GM21786 (cell line): ENCODE data around the gene OGG1.
A peak's percentile ranks its signal among the peaks of the same experiment; 100 is the strongest.

Experiments
- ATAC-seq: cut with Tn5 transposase; IDR thresholded peaks from one replicate; pipeline ENCODE4 v1.9.1; 2021; ENCODE audit not compliant: unreplicated experiment

OGG1 gene

DNA sequence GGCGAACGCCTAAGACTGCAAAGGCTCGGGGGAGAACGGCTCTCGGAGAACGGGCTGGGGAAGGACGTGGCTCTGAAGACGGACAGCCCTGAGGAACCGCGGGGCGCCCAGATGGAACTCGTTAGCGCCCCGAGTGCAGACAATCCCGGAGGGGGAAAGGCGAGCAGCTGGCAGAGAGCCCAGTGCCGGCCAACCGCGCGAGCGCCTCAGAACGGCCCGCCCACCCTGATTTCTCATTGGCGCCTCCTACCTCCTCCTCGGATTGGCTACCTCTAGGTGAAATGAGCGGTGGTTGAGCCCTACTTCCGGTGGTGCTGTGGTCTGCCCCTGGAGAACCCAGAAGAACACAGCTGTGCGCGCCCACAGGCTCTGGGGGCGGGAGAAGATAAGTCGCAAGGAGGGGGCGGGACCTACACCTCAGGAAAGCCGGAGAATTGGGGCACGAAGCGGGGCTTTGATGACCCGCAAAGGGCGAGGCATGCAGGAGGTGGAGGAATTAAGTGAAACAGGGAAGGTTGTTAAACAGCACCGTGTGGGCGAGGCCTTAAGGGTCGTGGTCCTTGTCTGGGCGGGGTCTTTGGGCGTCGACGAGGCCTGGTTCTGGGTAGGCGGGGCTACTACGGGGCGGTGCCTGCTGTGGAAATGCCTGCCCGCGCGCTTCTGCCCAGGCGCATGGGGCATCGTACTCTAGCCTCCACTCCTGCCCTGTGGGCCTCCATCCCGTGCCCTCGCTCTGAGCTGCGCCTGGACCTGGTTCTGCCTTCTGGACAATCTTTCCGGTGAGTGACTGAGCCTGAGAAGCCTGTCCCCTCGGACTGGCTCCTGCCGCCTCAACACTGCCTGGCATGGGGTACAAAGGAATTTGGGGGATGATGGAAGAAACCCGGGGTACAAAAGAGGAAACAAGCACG, at the start of gene OGG1:
OGG1 (plus strand) TSS at position 308 of the 911 bp plus-strand sequence; CDS start at position 643, 335 bp downstream.
- peak; percentile 88 for ATAC-seq

DNA sequence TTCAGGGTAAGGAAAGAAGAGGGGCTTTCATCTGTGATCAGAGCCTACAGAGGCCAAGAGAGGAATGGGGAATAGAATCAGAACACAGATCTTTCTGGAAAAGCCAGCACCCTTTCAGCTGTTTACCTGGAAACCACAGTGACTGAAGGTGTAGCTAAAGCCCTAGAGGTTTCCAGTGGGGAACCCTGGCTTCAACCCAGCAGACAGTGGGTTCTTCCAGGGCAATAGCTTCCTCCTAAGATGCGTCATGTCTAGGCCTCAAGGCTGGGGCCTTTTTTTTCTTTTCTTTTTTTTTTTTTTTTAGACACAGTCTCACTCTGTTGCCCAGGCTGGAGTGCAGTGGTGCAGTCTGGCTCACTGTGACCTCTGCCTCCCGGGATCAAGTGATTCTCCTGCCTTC, 49.2 kb upstream of the OGG1 start:
- no peak for ATAC-seq

- no peak for ATAC-seq
Observed at GRCh38 chr3:9701006-9701405, 48.7 kb upstream of the OGG1 start.

DNA sequence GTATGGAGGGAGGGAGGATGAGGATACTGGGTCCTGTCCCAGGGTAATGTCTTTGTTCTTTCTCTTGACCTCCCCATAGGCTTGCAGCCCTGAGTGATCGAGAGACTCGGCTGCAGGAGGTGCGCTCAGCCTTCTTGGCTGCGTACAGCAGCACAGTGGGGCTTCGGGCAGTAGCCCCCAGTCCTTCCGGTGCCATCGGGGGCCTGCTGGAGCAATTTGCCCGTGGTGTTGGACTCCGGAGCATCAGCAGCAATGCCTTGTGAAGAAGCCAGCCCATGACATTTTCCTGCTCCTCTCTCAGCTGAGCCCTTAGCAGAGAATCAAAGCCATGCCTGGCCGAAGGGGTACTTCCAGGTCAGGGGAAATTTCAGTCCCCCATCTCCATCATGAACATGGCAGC, 48.0 kb upstream of the OGG1 start:
- ATAC-seq, result no peak

DNA sequence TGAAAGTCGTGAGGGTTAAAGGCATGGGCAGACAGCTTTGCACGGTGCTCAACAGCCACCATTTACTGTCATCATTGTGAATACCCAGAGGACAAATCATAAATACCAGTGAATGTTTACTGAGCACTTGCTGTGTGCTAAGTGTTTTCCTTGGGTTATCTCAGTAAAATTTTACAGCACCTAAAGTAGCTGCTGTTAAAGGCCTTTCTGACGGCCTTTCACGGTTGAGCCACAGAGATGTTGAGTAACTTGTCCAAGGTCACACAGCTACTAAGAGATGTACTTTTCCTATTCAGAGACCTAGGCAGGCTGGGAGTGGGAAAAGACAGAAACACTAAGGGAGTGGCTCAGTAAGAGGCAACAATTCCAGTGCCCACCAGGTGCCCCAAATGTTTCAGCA, 46.5 kb upstream of the OGG1 start:
- no peak for ATAC-seq

GRCh38 chr3:9703736-9704346, 45.9 kb upstream of the OGG1 start, which contains the start of gene CPNE9:
Gene CPNE9 (plus strand): TSS chr3:9703833. CDS start chr3:9703997, 164 bp downstream.
- ATAC-seq, result no peak

GRCh38 chr3:9704347-9705322, 45.1 kb upstream of the OGG1 start:
- ATAC-seq, result no peak

DNA sequence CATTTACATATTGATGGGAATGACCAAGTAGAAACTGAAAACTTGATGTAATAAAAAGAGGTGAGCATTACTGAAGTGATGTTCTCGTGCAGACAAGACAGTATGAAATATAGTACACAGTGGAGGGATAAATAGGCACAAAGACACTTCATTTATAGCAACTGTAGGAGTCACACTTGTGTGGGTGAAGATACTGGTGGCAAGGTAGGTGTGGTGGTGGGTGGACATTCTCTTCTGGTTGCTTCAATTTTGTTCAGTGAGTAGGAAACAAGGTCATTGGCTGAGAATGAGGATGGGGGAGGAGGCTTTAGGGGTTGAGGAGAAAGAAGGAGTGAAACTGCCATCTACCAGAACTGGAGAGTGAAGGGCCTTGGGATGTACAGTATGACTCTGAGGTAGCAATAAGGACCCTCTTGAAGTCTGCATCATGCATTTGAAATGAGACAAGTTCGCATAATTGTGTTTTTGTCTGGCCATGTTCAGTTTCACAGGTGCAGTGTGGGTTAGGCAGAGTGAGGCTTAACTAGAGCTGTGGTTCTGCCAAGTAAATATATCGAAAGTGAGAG, 39.5 kb upstream of the OGG1 start:
- no peak for ATAC-seq

GRCh38 chr3:9712415-9712814, 37.3 kb upstream of the OGG1 start:
- no peak for ATAC-seq

DNA sequence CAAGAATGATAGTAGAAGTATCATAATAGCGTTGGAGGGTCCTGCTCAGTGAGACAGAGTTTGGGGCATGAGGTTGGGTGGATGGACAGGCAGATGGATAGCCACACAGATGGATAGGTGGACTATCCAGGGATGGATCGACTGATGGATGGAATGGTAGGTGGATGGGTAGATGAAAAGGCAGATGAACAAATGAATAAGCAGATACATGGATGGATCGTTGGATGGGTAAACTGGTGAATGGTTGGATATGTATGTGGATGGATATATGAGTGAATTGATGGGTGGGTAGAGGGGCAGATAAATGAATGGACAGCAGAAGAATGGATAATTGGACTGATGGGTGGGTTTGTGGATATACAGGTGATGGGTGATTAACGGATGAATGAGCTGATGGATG, 36.6 kb upstream of the OGG1 start:
- ATAC-seq, result no peak

- no peak for ATAC-seq
Observed at GRCh38 chr3:9715136-9715535, 34.6 kb upstream of the OGG1 start.

GRCh38 chr3:9715764-9716437, 33.9 kb upstream of the OGG1 start:
- ATAC-seq, result no peak

DNA sequence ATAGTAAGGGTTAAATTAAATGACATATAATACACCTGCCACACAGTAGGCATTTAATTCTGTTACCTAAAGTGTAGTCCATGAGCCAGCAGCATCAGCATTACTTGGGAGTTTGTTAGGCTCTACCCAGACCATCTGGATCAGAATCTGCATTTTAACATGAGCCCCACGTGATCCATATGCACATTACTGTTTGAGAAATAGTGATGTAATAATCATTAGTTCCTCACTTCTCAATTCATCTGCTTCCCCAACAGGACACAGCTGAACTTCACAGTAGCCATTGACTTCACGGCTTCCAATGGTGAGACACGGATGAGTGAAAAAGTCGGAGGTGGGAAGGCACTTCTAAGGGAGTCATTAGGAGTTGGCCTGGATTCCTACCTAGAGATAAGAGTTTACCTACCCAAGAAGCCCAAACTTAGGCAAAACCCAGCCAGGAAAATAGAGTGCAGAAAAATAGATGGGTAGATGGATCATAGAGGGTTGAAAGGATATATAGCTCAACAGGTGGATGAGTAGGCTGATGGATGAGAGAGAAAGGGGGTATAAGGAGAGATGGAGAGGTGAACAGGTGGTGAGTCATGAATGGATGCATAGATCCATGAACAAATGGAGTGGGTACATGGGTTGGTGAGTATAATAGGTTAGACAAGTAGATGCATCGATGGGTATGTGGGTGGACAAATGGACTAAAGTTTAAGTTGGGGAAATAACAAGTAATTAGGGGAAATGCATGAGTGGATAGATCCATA, 32.8 kb upstream of the OGG1 start:
- ATAC-seq, result no peak

DNA sequence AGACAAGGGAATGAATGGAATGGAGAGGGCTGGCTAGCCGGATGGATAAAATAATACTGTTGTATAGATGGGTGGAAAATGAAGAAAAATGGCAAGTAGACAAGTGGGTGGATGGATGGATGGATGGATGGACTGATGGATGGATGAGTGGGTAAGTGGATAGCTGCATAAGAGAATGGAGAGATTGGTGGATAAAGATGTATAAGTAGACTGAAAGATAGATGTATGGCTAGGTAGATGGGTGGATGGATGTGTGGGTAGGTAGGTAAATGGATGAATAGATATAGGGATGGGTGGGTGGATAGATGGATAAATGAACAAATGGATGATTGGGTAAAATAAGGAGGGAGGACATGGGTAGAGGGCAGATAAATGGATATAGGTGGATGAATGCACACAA, 32.2 kb upstream of the OGG1 start:
- no peak for ATAC-seq

DNA sequence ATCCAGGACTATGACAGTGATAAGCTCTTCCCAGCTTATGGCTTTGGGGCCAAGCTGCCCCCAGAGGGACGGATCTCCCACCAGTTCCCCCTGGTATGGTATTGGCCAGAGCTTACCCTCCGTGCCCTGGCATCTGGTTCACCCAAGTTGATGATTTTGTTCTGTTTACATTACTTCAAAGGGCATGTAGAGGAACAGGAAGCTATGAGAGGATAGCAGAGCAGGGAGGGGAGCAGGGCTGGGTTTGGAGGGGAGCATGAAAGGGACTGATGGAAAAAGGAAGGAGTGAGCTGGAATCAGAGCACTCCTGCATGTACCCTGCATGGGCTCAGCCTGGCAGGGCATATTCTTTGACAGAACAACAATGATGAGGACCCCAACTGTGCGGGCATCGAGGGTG, 31.6 kb upstream of the OGG1 start:
- ATAC-seq, result no peak

DNA sequence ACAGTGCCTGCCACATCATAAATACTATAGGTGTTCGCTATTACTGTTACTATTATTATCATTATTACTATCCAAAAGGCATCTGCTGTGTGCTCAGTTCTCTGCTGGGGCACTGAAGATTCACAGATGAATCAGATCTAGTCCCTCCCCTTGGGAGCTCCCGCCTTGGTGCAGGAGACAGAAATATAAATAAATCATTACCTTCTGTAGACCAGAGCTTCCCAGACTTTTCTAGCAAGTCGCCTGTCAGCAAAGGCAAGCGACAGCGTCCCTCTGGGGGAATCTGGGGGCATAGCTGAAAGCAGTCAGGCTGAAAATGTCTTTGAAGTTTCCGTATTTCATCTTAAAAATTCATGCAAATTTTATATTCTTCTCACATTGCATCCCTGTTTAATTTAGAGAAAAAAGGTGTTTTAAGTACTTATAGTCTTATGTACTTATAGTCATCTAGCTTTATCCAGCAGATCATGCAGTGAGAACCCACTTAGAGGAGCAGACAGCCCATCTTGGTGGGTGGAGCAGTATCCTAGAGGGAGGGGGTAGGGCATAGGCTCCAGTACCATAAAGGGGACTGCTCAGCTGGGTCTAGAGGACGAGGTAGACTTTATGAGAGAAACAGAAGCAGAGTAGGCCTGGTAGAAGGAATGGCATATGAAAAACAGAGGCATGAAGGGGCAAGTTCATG, 28.6 kb upstream of the OGG1 start:
- ATAC-seq, result no peak

GRCh38 chr3:9721700-9722060, 28.1 kb upstream of the OGG1 start:
- no peak for ATAC-seq

GRCh38 chr3:9725775-9726515, 23.8 kb upstream of the OGG1 start:
- no peak for ATAC-seq
